ENCODE data around the gene GPSM1. TPM values are rescaled to one million over a fixed set of nuclear protein-coding genes. Genes with fewer than 3 reads are reported as not detected.

The GPSM1 gene
- total and polyA plus RNA-seq, 2 donors (not counting 1 experiment from before 2014, with no cell fraction given), result 2.4 to 6.3 TPM

DNA sequence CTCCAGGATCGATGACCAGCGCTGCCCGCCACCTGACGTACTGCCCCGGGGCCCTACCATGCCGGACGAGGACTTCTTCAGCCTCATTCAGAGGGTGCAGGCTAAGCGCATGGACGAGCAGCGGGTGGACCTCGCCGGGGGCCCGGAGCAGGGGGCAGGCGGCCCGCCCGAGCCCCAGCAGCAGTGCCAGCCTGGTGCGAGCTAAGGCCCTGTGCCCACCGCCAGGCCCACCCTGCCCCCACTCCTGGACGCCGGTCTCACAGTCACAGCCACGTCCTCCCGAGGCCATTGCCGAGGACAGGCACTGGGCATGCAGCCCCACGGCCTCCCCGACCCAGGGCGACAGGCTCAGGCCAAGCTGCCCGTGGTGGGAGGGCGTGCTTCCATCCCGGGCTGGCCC lies 30.7 kb downstream of the GPSM1 start:
- peaks cover 0 to 13% of the 10 kb centered on the region in 2 experiments for H3K36me3 ChIP-seq (replicated peaks in 1 of 2; ENCODE audit: control extremely low read depth in 1 of 2, control insufficient read depth in 1 of 2, extremely low read depth in 1 of 2, insufficient read depth in 2 of 2, low read length in 1 of 2)
- H3K9me3 Mint-ChIP-seq (ENCODE audit: insufficient read depth), result no peaks in the 10 kb centered on the region
- no peaks in the 10 kb centered on the region for H3K79me2 ChIP-seq (ENCODE audit: control insufficient read depth, insufficient read depth, low read length)
- H3K4me1 ChIP-seq (ENCODE audit: control insufficient read depth in 2 of 2, insufficient read depth in 2 of 2, low read length in 2 of 2), result peaks cover 0 to 2% of the 10 kb centered on the region in 2 donors
- POLR2A ChIA-PET, result no interaction called here
- peaks cover 4% of the 10 kb centered on the region for H3K4me1 Mint-ChIP-seq
- no peaks in the 10 kb centered on the region for H3K9me3 ChIP-seq (ENCODE audit: control extremely low read depth in 1 of 3, control insufficient read depth in 2 of 3, insufficient read depth in 1 of 3, low read length in 2 of 3)
- no peak overlapping the region for H3K4me2 ChIP-seq (replicated peaks; ENCODE audit: low read depth, low read length, poor library complexity, severe bottlenecking)
- H3K27me3 ChIP-seq (replicated peaks in 1 of 4; ENCODE audit: control extremely low read depth in 1 of 4, control insufficient read depth in 3 of 4, insufficient read depth in 4 of 4, low read length in 3 of 4), result no peaks in the 10 kb centered on the region
- no peak overlapping the region for H3K27ac Mint-ChIP-seq
- no peak overlapping the region for H3K4me3 ChIP-seq (ENCODE audit: control extremely low read depth in 1 of 5, extremely low read depth in 1 of 5, insufficient read depth in 1 of 5, low read depth in 2 of 5, low read length in 4 of 5)
- no peaks in the 10 kb centered on the region for H3K27me3 Mint-ChIP-seq
- DNase-seq, result no peak
- no peak for ATAC-seq (ENCODE audit: low read depth)
- CTCF ChIA-PET, result no interaction called here
- H2AFZ ChIP-seq (ENCODE audit: insufficient read depth, low read depth, low read length, poor library complexity, severe bottlenecking), result no peak overlapping the region
- no peak overlapping the region for H3K27ac ChIP-seq (ENCODE audit: low read length in 2 of 2)
- peaks cover 19% of the 10 kb centered on the region for H4K20me1 ChIP-seq (ENCODE audit: control insufficient read depth, insufficient read depth, low read length, poor library complexity, severe bottlenecking)
- intact Hi-C loops (cut with micrococcal nuclease), result no loop called here
- H3K4me3 Mint-ChIP-seq, result no peak overlapping the region
- TF ChIP-seq EZH2 (IDR thresholded peaks at IDR 0.05; ENCODE audit: borderline replicate concordance, insufficient read depth, low read depth, low read length, poor library complexity, severe bottlenecking), result no peak
- TF ChIP-seq CTCF (IDR thresholded peaks at IDR 0.05), result no peak
- 94% methylated on average over 29 of the region's 29 CpGs for WGBS (ENCODE audit: insufficient coverage)
- no peak overlapping the region for H3K9ac ChIP-seq (ENCODE audit: low read length)

DNA sequence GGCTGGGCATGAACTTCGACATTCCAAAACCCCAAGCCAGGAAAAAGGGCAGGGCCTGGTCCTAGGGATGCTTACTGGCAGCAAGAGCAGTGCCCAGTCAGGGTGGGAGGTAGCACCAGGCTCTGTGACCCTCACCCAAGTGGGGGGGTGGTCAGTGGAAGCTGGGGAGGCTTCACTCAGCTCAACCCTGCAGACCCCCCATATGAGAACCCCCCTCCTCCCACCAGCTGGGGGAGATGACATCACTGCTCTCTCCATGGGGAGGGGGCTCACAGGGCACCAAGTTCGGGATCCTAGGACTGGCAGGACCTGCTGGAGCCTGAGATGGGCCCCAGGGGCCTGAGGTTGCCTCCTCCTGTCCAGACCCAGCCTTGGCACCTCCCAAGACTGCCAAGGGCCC lies 31.5 kb downstream of the GPSM1 start:
- no peak overlapping the region for H3K4me3 Mint-ChIP-seq
- no peaks in the 10 kb centered on the region for H3K9me3 Mint-ChIP-seq (ENCODE audit: insufficient read depth)
- Histone ChIP-seq H3K27ac (ENCODE audit: low read length in 2 of 2) (no peak overlapping the region), H3K9ac (ENCODE audit: low read length) (no peak overlapping the region), H4K20me1 (ENCODE audit: control insufficient read depth, insufficient read depth, low read length, poor library complexity, severe bottlenecking) (peaks cover 19% of the 10 kb centered on the region), H3K4me2 (replicated peaks; ENCODE audit: low read depth, low read length, poor library complexity, severe bottlenecking) (no peak overlapping the region), H2AFZ (ENCODE audit: insufficient read depth, low read depth, low read length, poor library complexity, severe bottlenecking) (no peak overlapping the region), H3K4me1 (ENCODE audit: control insufficient read depth in 2 of 2, insufficient read depth in 2 of 2, low read length in 2 of 2) (peaks cover 3 to 5% of the 10 kb centered on the region in 2 donors), H3K9me3 (ENCODE audit: control extremely low read depth in 1 of 3, control insufficient read depth in 2 of 3, insufficient read depth in 1 of 3, low read length in 2 of 3) (peaks cover 0 to 2% (median 0%) of the 10 kb centered on the region in 3 donors), H3K79me2 (ENCODE audit: control insufficient read depth, insufficient read depth, low read length) (no peaks in the 10 kb centered on the region), H3K36me3 (replicated peaks in 1 of 2; ENCODE audit: control extremely low read depth in 1 of 2, control insufficient read depth in 1 of 2, extremely low read depth in 1 of 2, insufficient read depth in 2 of 2, low read length in 1 of 2) (peaks cover 0 to 13% of the 10 kb centered on the region in 2 experiments), H3K27me3 (replicated peaks in 1 of 4; ENCODE audit: control extremely low read depth in 1 of 4, control insufficient read depth in 3 of 4, insufficient read depth in 4 of 4, low read length in 3 of 4) (no peaks in the 10 kb centered on the region), H3K4me3 (ENCODE audit: control extremely low read depth in 1 of 5, extremely low read depth in 1 of 5, insufficient read depth in 1 of 5, low read depth in 2 of 5, low read length in 4 of 5) (no peak overlapping the region)
- ATAC-seq (ENCODE audit: low read depth) (no peak), DNase-seq (no peak)
- intact Hi-C loops (cut with micrococcal nuclease), result no loop called here
- TF ChIP-seq CTCF (IDR thresholded peaks at IDR 0.05) (no peak), EZH2 (IDR thresholded peaks at IDR 0.05; ENCODE audit: borderline replicate concordance, insufficient read depth, low read depth, low read length, poor library complexity, severe bottlenecking) (no peak)
- H3K4me1 Mint-ChIP-seq, result peaks cover 5% of the 10 kb centered on the region
- H3K27me3 Mint-ChIP-seq, result no peaks in the 10 kb centered on the region
- no peak overlapping the region for H3K27ac Mint-ChIP-seq
- WGBS (ENCODE audit: insufficient coverage), result 90% methylated on average over 2 of the region's 2 CpGs
- ChIA-PET CTCF (no interaction called here), POLR2A (no interaction called here)

Data from B cell (primary cell).